Measurements from ENCODE around the gene MCU.

- TF ChIP-seq, protein P1, sequence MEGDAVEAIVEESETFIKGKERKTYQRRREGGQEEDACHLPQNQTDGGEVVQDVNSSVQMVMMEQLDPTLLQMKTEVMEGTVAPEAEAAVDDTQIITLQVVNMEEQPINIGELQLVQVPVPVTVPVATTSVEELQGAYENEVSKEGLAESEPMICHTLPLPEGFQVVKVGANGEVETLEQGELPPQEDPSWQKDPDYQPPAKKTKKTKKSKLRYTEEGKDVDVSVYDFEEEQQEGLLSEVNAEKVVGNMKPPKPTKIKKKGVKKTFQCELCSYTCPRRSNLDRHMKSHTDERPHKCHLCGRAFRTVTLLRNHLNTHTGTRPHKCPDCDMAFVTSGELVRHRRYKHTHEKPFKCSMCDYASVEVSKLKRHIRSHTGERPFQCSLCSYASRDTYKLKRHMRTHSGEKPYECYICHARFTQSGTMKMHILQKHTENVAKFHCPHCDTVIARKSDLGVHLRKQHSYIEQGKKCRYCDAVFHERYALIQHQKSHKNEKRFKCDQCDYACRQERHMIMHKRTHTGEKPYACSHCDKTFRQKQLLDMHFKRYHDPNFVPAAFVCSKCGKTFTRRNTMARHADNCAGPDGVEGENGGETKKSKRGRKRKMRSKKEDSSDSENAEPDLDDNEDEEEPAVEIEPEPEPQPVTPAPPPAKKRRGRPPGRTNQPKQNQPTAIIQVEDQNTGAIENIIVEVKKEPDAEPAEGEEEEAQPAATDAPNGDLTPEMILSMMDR (IDR thresholded peaks at IDR 0.05; ENCODE audit: control extremely low read depth in 1 of 3, insufficient read depth in 1 of 3, low read depth in 1 of 3, low read length in 3 of 3) = no peak
- TF ChIP-seq GABPA (IDR thresholded peaks at IDR 0.05; ENCODE audit: borderline replicate concordance, insufficient read depth, low read length) = no peak
- no peak for TF ChIP-seq SRF (IDR thresholded peaks at IDR 0.05; ENCODE audit: low read depth, low read length)
- TF ChIP-seq CBX8 (IDR thresholded peaks at IDR 0.05; ENCODE audit: borderline replicate concordance, low read depth, low read length) = no peak
Observed at GRCh38 chr10:72847681-72848080, 155.7 kb downstream of the MCU start.
